ENCODE measurements around the gene GRIK3. TPM values are rescaled to one million over a fixed set of nuclear protein-coding genes. Genes with fewer than 3 reads are reported as not detected.
A peak's percentile ranks its signal among the peaks of the same experiment; 100 is the strongest.

The GRIK3 gene
- total RNA-seq, 2 experiments from 2014 or later = 16.3 to 55.0 TPM

DNA sequence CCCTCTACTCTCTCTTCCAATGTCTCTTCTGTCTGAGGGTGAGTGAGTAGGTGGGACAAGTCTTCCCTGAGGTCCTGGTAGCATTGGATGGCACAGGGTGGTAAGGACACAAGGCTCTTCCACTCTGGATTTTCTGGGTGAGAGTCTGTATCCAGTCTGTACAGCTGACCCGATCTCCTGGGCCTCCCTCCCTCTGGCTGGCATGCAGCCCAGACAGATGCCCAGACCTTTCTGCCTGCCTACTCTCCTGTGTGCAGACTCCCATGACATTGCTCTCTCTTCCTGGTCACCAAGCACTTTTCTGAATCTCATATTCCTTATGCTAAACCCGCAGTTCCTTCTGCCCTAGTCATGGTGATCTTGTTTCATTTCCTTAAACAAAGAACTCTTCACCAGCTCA lies 100.3 kb downstream of the GRIK3 start:
- POLR2A ChIA-PET = no interaction called here
- intact Hi-C loops (cut with micrococcal nuclease; ENCODE audit: unreplicated experiment) = no loop called here
- BruUV-seq (replicated peaks) = no TSS peak

DNA sequence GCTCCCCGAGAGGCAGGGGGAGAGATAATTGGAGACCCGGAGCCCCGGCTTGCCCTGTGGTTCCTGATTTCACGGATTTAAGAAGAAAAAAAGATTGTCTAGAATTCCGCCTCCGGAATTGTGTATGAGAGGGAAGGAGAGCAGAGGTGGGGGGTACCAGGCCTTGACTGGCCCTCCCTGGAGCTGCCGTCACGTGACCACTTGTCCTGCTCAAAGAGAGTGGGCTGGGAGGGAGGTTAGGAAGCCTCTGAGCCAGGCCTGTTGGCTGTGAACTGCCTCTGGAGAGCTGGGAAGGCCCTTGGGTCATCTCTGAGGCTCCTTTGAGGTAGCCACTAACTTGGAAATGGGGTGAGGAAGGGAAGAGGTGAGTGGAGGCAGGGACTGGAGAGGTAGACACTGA lies 106.5 kb downstream of the GRIK3 start:
- POLR2A ChIA-PET = no interaction called here
- Histone ChIP-seq H2AFZ (ENCODE audit: low read length) (no peak overlapping the region), H3K4me2 (ENCODE audit: low read length) (no peak overlapping the region), H3K27ac (ENCODE audit: low read depth, low read length, poor library complexity, severe bottlenecking) (no peak overlapping the region), H3K9me2 (ENCODE audit: insufficient read depth, low read length) (no peaks in the 10 kb centered on the region), H3K36me3 (ENCODE audit: insufficient read depth, low read length) (no peaks in the 10 kb centered on the region; the same call in 1 of the 2 replicates), H3K9me3 (ENCODE audit: low read length) (no peaks in the 10 kb centered on the region), H4K20me1 (ENCODE audit: insufficient read depth, low read length) (0 out of 2 replicates have a peak, but pooled peaks cover 5% of the 10 kb centered on the region), H3K4me1 (ENCODE audit: insufficient read depth, low read length, poor library complexity, severe bottlenecking) (peaks cover 12% of the 10 kb centered on the region), H3K79me2 (ENCODE audit: insufficient read depth, low read depth, low read length) (no peaks in the 10 kb centered on the region), H3K4me3 (ENCODE audit: low read depth, low read length, poor library complexity, severe bottlenecking) (no peak overlapping the region)
- TF ChIP-seq, protein P1, sequence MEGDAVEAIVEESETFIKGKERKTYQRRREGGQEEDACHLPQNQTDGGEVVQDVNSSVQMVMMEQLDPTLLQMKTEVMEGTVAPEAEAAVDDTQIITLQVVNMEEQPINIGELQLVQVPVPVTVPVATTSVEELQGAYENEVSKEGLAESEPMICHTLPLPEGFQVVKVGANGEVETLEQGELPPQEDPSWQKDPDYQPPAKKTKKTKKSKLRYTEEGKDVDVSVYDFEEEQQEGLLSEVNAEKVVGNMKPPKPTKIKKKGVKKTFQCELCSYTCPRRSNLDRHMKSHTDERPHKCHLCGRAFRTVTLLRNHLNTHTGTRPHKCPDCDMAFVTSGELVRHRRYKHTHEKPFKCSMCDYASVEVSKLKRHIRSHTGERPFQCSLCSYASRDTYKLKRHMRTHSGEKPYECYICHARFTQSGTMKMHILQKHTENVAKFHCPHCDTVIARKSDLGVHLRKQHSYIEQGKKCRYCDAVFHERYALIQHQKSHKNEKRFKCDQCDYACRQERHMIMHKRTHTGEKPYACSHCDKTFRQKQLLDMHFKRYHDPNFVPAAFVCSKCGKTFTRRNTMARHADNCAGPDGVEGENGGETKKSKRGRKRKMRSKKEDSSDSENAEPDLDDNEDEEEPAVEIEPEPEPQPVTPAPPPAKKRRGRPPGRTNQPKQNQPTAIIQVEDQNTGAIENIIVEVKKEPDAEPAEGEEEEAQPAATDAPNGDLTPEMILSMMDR (conservative IDR thresholded peaks at IDR 0.05; ENCODE audit: low read length) = no peak
- TF ChIP-seq EZH2phosphoT487 (IDR thresholded peaks at IDR 0.05; ENCODE audit: borderline replicate concordance, low read depth, low read length) = no peak
- intact Hi-C loops (cut with micrococcal nuclease; ENCODE audit: unreplicated experiment) = no loop called here
- CTCF ChIA-PET (ENCODE audit: unreplicated experiment) = no interaction called here
- BruUV-seq (replicated peaks) = no TSS peak
- no peak for DNase-seq (ENCODE audit: low spot score)

More for the DNA sequence above, 100.3 kb downstream of the GRIK3 start:
- no peak for DNase-seq (ENCODE audit: low spot score)
- Histone ChIP-seq H2AFZ (ENCODE audit: low read length) (no peak overlapping the region), H3K27ac (ENCODE audit: low read depth, low read length, poor library complexity, severe bottlenecking) (no peak overlapping the region), H3K79me2 (ENCODE audit: insufficient read depth, low read depth, low read length) (no peaks in the 10 kb centered on the region), H3K9me3 (ENCODE audit: low read length) (no peaks in the 10 kb centered on the region), H3K4me1 (ENCODE audit: insufficient read depth, low read length, poor library complexity, severe bottlenecking) (peaks cover 35% of the 10 kb centered on the region), H4K20me1 (ENCODE audit: insufficient read depth, low read length) (no peaks in the 10 kb centered on the region), H3K9me2 (ENCODE audit: insufficient read depth, low read length) (no peaks in the 10 kb centered on the region), H3K4me2 (ENCODE audit: low read length) (peak overlapping the region; percentile 15; the same call in 1 of the 2 replicates), H3K4me3 (ENCODE audit: low read depth, low read length, poor library complexity, severe bottlenecking) (no peak overlapping the region), H3K36me3 (ENCODE audit: insufficient read depth, low read length) (no peaks in the 10 kb centered on the region; the same call in 1 of the 2 replicates)
- no peak for TF ChIP-seq EZH2phosphoT487 (IDR thresholded peaks at IDR 0.05; ENCODE audit: borderline replicate concordance, low read depth, low read length)
- TF ChIP-seq, protein P1 (conservative IDR thresholded peaks at IDR 0.05; ENCODE audit: low read length) = no peak
- CTCF ChIA-PET (ENCODE audit: unreplicated experiment) = no interaction called here

DNA sequence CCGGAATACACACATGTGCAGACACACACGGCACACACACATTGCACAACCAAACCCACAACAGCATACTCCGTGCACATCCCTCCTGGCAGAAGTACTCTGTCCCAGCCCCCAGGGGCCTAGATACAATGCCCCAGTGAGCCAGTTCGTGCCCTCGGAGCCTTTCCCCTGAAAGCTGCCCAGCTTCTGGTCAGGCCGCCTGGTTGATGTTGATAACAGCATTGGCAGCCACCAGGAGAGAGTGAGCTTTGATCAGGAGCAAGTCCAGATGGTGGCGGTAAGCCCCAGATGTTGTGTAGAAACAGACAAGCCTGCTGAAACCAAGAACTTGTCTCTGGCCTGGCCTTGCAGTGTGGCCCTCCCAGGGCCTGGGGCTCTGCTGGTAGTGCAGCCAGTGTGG lies 109.1 kb downstream of the GRIK3 start:
- Histone ChIP-seq H4K20me1 (ENCODE audit: insufficient read depth, low read length) (0 out of 2 replicates have a peak, but pooled peaks cover 5% of the 10 kb centered on the region), H3K79me2 (ENCODE audit: insufficient read depth, low read depth, low read length) (no peaks in the 10 kb centered on the region), H3K4me1 (ENCODE audit: insufficient read depth, low read length, poor library complexity, severe bottlenecking) (peaks cover 12% of the 10 kb centered on the region), H3K9me2 (ENCODE audit: insufficient read depth, low read length) (no peaks in the 10 kb centered on the region), H3K36me3 (ENCODE audit: insufficient read depth, low read length) (no peaks in the 10 kb centered on the region; the same call in 1 of the 2 replicates), H3K4me3 (ENCODE audit: low read depth, low read length, poor library complexity, severe bottlenecking) (no peak overlapping the region), H3K9me3 (ENCODE audit: low read length) (no peaks in the 10 kb centered on the region), H3K4me2 (ENCODE audit: low read length) (no peak overlapping the region), H2AFZ (ENCODE audit: low read length) (no peak overlapping the region), H3K27ac (ENCODE audit: low read depth, low read length, poor library complexity, severe bottlenecking) (no peak overlapping the region)
- no peak for TF ChIP-seq EZH2phosphoT487 (IDR thresholded peaks at IDR 0.05; ENCODE audit: borderline replicate concordance, low read depth, low read length)
- TF ChIP-seq, protein P1 (conservative IDR thresholded peaks at IDR 0.05; ENCODE audit: low read length) = no peak
- no peak for DNase-seq (ENCODE audit: low spot score)
- POLR2A ChIA-PET = no interaction called here
- CTCF ChIA-PET (ENCODE audit: unreplicated experiment) = interaction anchor here (1.2 kb wide), 1 partner anchor 19 kb away, joined by 3 read pairs; no protein-coding TSS in a partner anchor
- intact Hi-C loops (cut with micrococcal nuclease; ENCODE audit: unreplicated experiment) = no loop called here
- no TSS peak for BruUV-seq (replicated peaks)

Measured in OCI-LY7 (cell line).